ENCODE results near the gene APOC3.

Gene APOC3

DNA sequence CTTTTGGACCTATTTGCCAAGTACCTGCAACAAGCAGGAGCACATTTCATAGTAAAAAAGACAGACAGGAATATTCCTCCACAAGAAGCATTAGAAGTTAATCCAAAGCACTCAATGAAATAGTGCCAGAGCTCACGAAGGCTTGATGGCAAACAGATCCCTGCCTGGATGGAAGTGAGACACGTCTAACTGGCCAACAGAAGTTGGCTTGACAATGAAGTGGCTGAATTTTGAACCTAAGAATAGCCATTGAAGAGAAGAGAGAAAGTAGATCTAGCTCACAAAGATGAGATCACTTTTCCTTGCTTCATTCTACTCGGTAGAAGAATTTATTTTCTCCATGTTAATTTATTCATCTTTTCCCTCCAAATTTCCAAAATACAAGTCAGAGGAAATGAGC, 38.4 kb downstream of the APOC3 start:
- no peak overlapping the region for H3K9ac ChIP-seq (ENCODE audit: low read length)
- no peak overlapping the region for H3K4ac ChIP-seq (ENCODE audit: low read depth in 1 of 2, low read length in 2 of 2)
- no peak overlapping the region for H3K18ac ChIP-seq (ENCODE audit: low read depth in 1 of 2, low read length in 2 of 2)
- peaks cover 2% of the 10 kb centered on the region for H3K79me1 ChIP-seq (replicated peaks; ENCODE audit: low read length, poor library complexity, severe bottlenecking)
- H2AFZ ChIP-seq (ENCODE audit: low read depth, low read length) = no peak overlapping the region
- H3K27ac ChIP-seq (ENCODE audit: low read length, poor library complexity, severe bottlenecking) = no peak overlapping the region
- no peak overlapping the region for H3K23ac ChIP-seq (ENCODE audit: low read length in 2 of 2)
- no peak for DNase-seq
- H4K91ac ChIP-seq (ENCODE audit: low read length) = no peak overlapping the region
- H2AK5ac ChIP-seq (ENCODE audit: low read length, severe bottlenecking) = no peak overlapping the region
- no peak overlapping the region for H2BK5ac ChIP-seq (ENCODE audit: low read depth, low read length, poor library complexity, severe bottlenecking)
- no peak overlapping the region for H2BK15ac ChIP-seq (ENCODE audit: low read depth, poor library complexity, severe bottlenecking)
- no peaks in the 10 kb centered on the region for H3K9me3 ChIP-seq (ENCODE audit: control insufficient read depth, low read length)
- H3K36me3 ChIP-seq (ENCODE audit: control insufficient read depth in 1 of 2, insufficient read depth in 2 of 2, low read depth in 1 of 2, low read length in 2 of 2) = peaks cover 13 to 68% of the 10 kb centered on the region in 2 experiments
- H3K27me3 ChIP-seq (ENCODE audit: control insufficient read depth in 1 of 2, insufficient read depth in 1 of 2, low read length in 2 of 2) = no peaks in the 10 kb centered on the region
- no peak overlapping the region for H2BK120ac ChIP-seq (ENCODE audit: low read depth, low read length)
- no peak overlapping the region for H3K4me2 ChIP-seq (ENCODE audit: low read length, poor library complexity, severe bottlenecking)
- 90% methylated on average over 2 of the region's 3 CpGs for WGBS
- H4K8ac ChIP-seq (ENCODE audit: low read length) = no peak overlapping the region
- H2BK12ac ChIP-seq (ENCODE audit: low read length in 2 of 2) = no peak overlapping the region
- H3K14ac ChIP-seq (ENCODE audit: low read length in 2 of 2) = no peak overlapping the region
- H3K4me1 ChIP-seq (ENCODE audit: control insufficient read depth, insufficient read depth, low read depth, low read length) = no peaks in the 10 kb centered on the region
- no peak overlapping the region for H3K4me3 ChIP-seq (ENCODE audit: insufficient read depth in 1 of 2, low read depth in 1 of 2, low read length in 2 of 2)

DNA sequence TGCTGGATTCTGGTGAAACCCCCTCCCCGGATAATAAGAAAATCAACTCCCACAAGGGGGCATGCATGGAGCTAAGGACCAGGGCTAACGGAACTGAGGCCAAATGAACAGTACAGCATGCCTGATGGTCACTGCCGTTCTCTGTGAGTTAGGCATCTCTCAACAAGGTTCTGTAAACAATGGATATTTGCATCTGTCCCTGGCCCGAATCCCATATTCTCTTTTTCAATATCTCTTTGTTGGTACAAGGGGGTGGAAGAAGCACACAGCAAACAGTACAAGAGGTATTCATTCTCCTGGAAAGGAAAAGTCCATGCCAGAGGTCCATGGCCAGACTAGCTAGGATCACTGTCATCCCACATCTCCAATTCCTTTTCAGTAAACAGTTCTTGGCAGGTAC, 39.9 kb downstream of the APOC3 start:
- Histone ChIP-seq H3K9me3 (ENCODE audit: control insufficient read depth, low read length) (no peaks in the 10 kb centered on the region), H3K4me2 (ENCODE audit: low read length, poor library complexity, severe bottlenecking) (no peak overlapping the region), H3K27ac (ENCODE audit: low read length, poor library complexity, severe bottlenecking) (no peak overlapping the region), H3K36me3 (ENCODE audit: control insufficient read depth in 1 of 2, insufficient read depth in 2 of 2, low read depth in 1 of 2, low read length in 2 of 2) (peaks cover 13 to 67% of the 10 kb centered on the region in 2 experiments), H2BK12ac (ENCODE audit: low read length in 2 of 2) (no peak overlapping the region), H2BK15ac (ENCODE audit: low read depth, poor library complexity, severe bottlenecking) (no peak overlapping the region), H2AFZ (ENCODE audit: low read depth, low read length) (no peak overlapping the region), H3K4me3 (ENCODE audit: insufficient read depth in 1 of 2, low read depth in 1 of 2, low read length in 2 of 2) (no peak overlapping the region), H4K91ac (ENCODE audit: low read length) (no peak overlapping the region), H3K23ac (ENCODE audit: low read length in 2 of 2) (no peak overlapping the region), H4K8ac (ENCODE audit: low read length) (no peak overlapping the region), H3K9ac (ENCODE audit: low read length) (no peak overlapping the region), H3K4me1 (ENCODE audit: control insufficient read depth, insufficient read depth, low read depth, low read length) (no peaks in the 10 kb centered on the region), H3K14ac (ENCODE audit: low read length in 2 of 2) (no peak overlapping the region), H2AK5ac (ENCODE audit: low read length, severe bottlenecking) (no peak overlapping the region), H3K79me1 (replicated peaks; ENCODE audit: low read length, poor library complexity, severe bottlenecking) (peaks cover 2% of the 10 kb centered on the region), H2BK5ac (ENCODE audit: low read depth, low read length, poor library complexity, severe bottlenecking) (no peak overlapping the region), H3K4ac (ENCODE audit: low read depth in 1 of 2, low read length in 2 of 2) (no peak overlapping the region), H2BK120ac (ENCODE audit: low read depth, low read length) (no peak overlapping the region), H3K18ac (ENCODE audit: low read depth in 1 of 2, low read length in 2 of 2) (no peak overlapping the region), H3K27me3 (ENCODE audit: control insufficient read depth in 1 of 2, insufficient read depth in 1 of 2, low read length in 2 of 2) (no peaks in the 10 kb centered on the region)
- DNase-seq = no peak
- 99% methylated on average over 3 of the region's 4 CpGs for WGBS

DNA sequence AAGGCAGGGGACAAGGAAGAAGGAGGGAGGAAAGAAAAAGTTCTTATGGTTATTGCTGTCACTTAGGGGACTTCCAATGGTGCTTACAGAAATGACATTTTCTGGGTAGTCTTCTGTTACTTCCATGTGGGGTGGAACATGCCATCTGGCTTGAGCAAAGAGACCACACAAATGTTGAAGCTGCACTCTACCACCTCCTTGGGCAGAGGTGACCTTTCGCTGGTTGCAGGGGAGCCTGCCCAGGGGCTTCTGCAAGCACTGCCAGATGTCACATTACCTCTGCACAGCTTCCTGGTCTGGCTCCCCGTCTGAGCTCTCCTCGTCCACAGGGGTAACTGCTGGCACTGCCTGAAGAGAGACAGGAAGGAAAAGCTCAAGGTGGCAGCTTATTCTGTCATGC, 40.3 kb downstream of the APOC3 start:
- Histone ChIP-seq H3K4ac (ENCODE audit: low read depth in 1 of 2, low read length in 2 of 2) (no peak overlapping the region), H3K9ac (ENCODE audit: low read length) (no peak overlapping the region), H3K4me2 (ENCODE audit: low read length, poor library complexity, severe bottlenecking) (no peak overlapping the region), H4K8ac (ENCODE audit: low read length) (no peak overlapping the region), H3K27me3 (ENCODE audit: control insufficient read depth in 1 of 2, insufficient read depth in 1 of 2, low read length in 2 of 2) (no peaks in the 10 kb centered on the region), H3K27ac (ENCODE audit: low read length, poor library complexity, severe bottlenecking) (no peak overlapping the region), H2AFZ (ENCODE audit: low read depth, low read length) (no peak overlapping the region), H3K79me1 (replicated peaks; ENCODE audit: low read length, poor library complexity, severe bottlenecking) (peaks cover 2% of the 10 kb centered on the region), H3K18ac (ENCODE audit: low read depth in 1 of 2, low read length in 2 of 2) (no peak overlapping the region), H3K36me3 (ENCODE audit: control insufficient read depth in 1 of 2, insufficient read depth in 2 of 2, low read depth in 1 of 2, low read length in 2 of 2) (peaks cover 16 to 69% of the 10 kb centered on the region in 2 experiments), H3K14ac (ENCODE audit: low read length in 2 of 2) (no peak overlapping the region), H3K4me3 (ENCODE audit: insufficient read depth in 1 of 2, low read depth in 1 of 2, low read length in 2 of 2) (no peak overlapping the region), H2AK5ac (ENCODE audit: low read length, severe bottlenecking) (no peak overlapping the region), H3K23ac (ENCODE audit: low read length in 2 of 2) (no peak overlapping the region), H4K91ac (ENCODE audit: low read length) (no peak overlapping the region), H2BK120ac (ENCODE audit: low read depth, low read length) (no peak overlapping the region), H2BK15ac (ENCODE audit: low read depth, poor library complexity, severe bottlenecking) (no peak overlapping the region), H2BK5ac (ENCODE audit: low read depth, low read length, poor library complexity, severe bottlenecking) (no peak overlapping the region), H2BK12ac (ENCODE audit: low read length in 2 of 2) (no peak overlapping the region), H3K9me3 (ENCODE audit: control insufficient read depth, low read length) (no peaks in the 10 kb centered on the region), H3K4me1 (ENCODE audit: control insufficient read depth, insufficient read depth, low read depth, low read length) (no peaks in the 10 kb centered on the region)
- no peak for DNase-seq
- WGBS = 96% methylated on average over 3 of the region's 3 CpGs

DNA sequence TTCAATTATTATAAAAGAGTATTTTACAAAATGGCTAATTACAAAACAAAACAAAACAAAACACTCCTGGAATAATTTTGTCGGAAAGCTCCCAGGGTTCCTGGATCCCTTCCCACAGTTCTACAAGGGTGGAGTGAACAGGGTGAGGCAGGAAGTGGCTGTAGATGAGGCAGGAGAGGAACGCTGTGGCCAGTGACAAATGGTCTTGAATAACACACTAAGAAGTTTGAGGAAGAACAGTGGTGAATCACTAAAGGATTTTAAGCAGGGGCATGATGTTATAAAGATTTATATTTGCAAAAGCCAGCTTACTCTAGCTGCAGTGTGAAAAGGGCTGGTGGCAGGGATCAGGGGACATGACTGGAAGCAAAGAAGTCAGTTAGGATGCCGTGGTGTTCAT, 41.5 kb downstream of the APOC3 start:
- no peak overlapping the region for H3K23ac ChIP-seq (ENCODE audit: low read length in 2 of 2)
- H4K8ac ChIP-seq (ENCODE audit: low read length) = no peak overlapping the region
- no peak overlapping the region for H3K27ac ChIP-seq (ENCODE audit: low read length, poor library complexity, severe bottlenecking)
- H3K14ac ChIP-seq (ENCODE audit: low read length in 2 of 2) = no peak overlapping the region
- H2BK5ac ChIP-seq (ENCODE audit: low read depth, low read length, poor library complexity, severe bottlenecking) = no peak overlapping the region
- no peaks in the 10 kb centered on the region for H3K27me3 ChIP-seq (ENCODE audit: control insufficient read depth in 1 of 2, insufficient read depth in 1 of 2, low read length in 2 of 2)
- WGBS = 21% methylated on average over 3 of the region's 3 CpGs
- H3K36me3 ChIP-seq (ENCODE audit: control insufficient read depth in 1 of 2, insufficient read depth in 2 of 2, low read depth in 1 of 2, low read length in 2 of 2) = peaks cover 18 to 81% of the 10 kb centered on the region in 2 experiments
- H2AFZ ChIP-seq (ENCODE audit: low read depth, low read length) = no peak overlapping the region
- no peak overlapping the region for H2BK15ac ChIP-seq (ENCODE audit: low read depth, poor library complexity, severe bottlenecking)
- H3K9ac ChIP-seq (ENCODE audit: low read length) = peak overlapping the region; percentile 66
- peak; percentile 69 for DNase-seq
- no peaks in the 10 kb centered on the region for H3K4me1 ChIP-seq (ENCODE audit: control insufficient read depth, insufficient read depth, low read depth, low read length)
- no peak overlapping the region for H2BK12ac ChIP-seq (ENCODE audit: low read length in 2 of 2)
- no peak overlapping the region for H2BK120ac ChIP-seq (ENCODE audit: low read depth, low read length)
- H3K79me1 ChIP-seq (replicated peaks; ENCODE audit: low read length, poor library complexity, severe bottlenecking) = peaks cover 2% of the 10 kb centered on the region
- peak overlapping the region in 1 of 2 experiments; percentile 68 for H3K18ac ChIP-seq (ENCODE audit: low read depth in 1 of 2, low read length in 2 of 2)
- no peaks in the 10 kb centered on the region for H3K9me3 ChIP-seq (ENCODE audit: control insufficient read depth, low read length)
- peak overlapping the region in 1 of 2 experiments; percentile 3 for H3K4me3 ChIP-seq (ENCODE audit: insufficient read depth in 1 of 2, low read depth in 1 of 2, low read length in 2 of 2)
- no peak overlapping the region for H4K91ac ChIP-seq (ENCODE audit: low read length)
- H3K4me2 ChIP-seq (ENCODE audit: low read length, poor library complexity, severe bottlenecking) = no peak overlapping the region
- H3K4ac ChIP-seq (ENCODE audit: low read depth in 1 of 2, low read length in 2 of 2) = no peak overlapping the region
- no peak overlapping the region for H2AK5ac ChIP-seq (ENCODE audit: low read length, severe bottlenecking)
